HL-60 (cell line): ENCODE data around the gene BMAL1.
A peak's percentile ranks its signal among the peaks of the same experiment; 100 is the strongest.

Source experiments
- DNase-seq, 2 experiments: peaks; one replicate each; pipeline ENCODE4 v3.0.0-alpha.2; 2010 to 2020; ENCODE audit warnings: low read depth in 1 of 2, low spot score in 1 of 2
- H3K27ac ChIP-seq: fragments of 250-450 bp; sonication (Bioruptor Pico); replicated peaks from 2 replicates; pipeline ENCODE4 v1.5.1; 2020; ENCODE audit warnings: mild to moderate bottlenecking, moderate library complexity
- H3K27me3 ChIP-seq: fragments of 250-450 bp; sonication (Bioruptor Pico); 2 replicates; pipeline ENCODE4 v1.5.1; 2021; ENCODE audit warnings: mild to moderate bottlenecking, moderate library complexity; ENCODE audit not compliant: insufficient read depth, poor library complexity, severe bottlenecking
- H3K4me3 ChIP-seq: replicated peaks from 2 replicates; pipeline ENCODE4 v1.5.1; 2011; ENCODE audit warnings: mild to moderate bottlenecking, control low read depth, low read length; ENCODE audit not compliant: insufficient read depth
- GABPA ChIP-seq: IDR thresholded peaks from 2 replicates; pipeline ENCODE4 v1.6.1; 2012; ENCODE audit warnings: low read depth
- POLR2AphosphoS5 ChIP-seq: IDR thresholded peaks from 2 replicates; pipeline ENCODE4 v1.6.1; 2012; ENCODE audit warnings: low read depth
- SPI1 ChIP-seq: IDR thresholded peaks from 2 replicates; pipeline ENCODE4 v1.6.1; 2012; ENCODE audit warnings: low read depth, mild to moderate bottlenecking, borderline replicate concordance
- TF ChIP-seq, protein P1 (sequence below): IDR thresholded peaks from one replicate; pipeline ENCODE4 v1.5.1; 2011; ENCODE audit warnings: low read length, control low read depth, inconsistent platforms; ENCODE audit not compliant: insufficient read depth
- TF ChIP-seq, protein P2 (sequence below): IDR thresholded peaks from 2 replicates; pipeline ENCODE4 v1.6.1; 2012; ENCODE audit warnings: low read depth; ENCODE audit not compliant: insufficient replicate concordance

The BMAL1 gene

DNA sequence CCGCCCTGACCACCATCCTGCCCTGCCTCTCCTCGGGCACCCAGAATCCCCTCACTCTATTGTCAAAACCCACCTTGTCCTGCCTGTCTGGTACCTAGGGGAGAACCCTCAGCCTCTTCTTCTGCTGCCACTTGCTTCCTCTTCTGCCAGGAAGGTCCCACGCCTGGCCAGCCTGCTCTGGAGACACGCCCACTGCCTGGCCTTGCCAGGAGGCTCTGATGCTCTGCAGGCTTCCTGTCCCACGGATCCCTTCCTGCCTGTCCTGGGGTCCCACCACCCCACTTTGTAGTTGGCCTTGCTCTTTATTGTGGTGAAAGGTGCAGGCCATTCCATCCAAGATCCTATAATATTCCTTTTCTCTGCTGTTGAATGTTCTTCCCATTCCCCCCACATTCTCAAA is 63.4 kb downstream of the BMAL1 start:
- Histone ChIP-seq H3K27me3 (no peaks in the 10 kb centered on the region), H3K4me3 (no peak overlapping the region), H3K27ac (no peak overlapping the region)
- DNase-seq: peak in 1 of 2 experiments; percentile 31
- TF ChIP-seq, protein P1, sequence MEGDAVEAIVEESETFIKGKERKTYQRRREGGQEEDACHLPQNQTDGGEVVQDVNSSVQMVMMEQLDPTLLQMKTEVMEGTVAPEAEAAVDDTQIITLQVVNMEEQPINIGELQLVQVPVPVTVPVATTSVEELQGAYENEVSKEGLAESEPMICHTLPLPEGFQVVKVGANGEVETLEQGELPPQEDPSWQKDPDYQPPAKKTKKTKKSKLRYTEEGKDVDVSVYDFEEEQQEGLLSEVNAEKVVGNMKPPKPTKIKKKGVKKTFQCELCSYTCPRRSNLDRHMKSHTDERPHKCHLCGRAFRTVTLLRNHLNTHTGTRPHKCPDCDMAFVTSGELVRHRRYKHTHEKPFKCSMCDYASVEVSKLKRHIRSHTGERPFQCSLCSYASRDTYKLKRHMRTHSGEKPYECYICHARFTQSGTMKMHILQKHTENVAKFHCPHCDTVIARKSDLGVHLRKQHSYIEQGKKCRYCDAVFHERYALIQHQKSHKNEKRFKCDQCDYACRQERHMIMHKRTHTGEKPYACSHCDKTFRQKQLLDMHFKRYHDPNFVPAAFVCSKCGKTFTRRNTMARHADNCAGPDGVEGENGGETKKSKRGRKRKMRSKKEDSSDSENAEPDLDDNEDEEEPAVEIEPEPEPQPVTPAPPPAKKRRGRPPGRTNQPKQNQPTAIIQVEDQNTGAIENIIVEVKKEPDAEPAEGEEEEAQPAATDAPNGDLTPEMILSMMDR: no peak
- TF ChIP-seq, protein P2, sequence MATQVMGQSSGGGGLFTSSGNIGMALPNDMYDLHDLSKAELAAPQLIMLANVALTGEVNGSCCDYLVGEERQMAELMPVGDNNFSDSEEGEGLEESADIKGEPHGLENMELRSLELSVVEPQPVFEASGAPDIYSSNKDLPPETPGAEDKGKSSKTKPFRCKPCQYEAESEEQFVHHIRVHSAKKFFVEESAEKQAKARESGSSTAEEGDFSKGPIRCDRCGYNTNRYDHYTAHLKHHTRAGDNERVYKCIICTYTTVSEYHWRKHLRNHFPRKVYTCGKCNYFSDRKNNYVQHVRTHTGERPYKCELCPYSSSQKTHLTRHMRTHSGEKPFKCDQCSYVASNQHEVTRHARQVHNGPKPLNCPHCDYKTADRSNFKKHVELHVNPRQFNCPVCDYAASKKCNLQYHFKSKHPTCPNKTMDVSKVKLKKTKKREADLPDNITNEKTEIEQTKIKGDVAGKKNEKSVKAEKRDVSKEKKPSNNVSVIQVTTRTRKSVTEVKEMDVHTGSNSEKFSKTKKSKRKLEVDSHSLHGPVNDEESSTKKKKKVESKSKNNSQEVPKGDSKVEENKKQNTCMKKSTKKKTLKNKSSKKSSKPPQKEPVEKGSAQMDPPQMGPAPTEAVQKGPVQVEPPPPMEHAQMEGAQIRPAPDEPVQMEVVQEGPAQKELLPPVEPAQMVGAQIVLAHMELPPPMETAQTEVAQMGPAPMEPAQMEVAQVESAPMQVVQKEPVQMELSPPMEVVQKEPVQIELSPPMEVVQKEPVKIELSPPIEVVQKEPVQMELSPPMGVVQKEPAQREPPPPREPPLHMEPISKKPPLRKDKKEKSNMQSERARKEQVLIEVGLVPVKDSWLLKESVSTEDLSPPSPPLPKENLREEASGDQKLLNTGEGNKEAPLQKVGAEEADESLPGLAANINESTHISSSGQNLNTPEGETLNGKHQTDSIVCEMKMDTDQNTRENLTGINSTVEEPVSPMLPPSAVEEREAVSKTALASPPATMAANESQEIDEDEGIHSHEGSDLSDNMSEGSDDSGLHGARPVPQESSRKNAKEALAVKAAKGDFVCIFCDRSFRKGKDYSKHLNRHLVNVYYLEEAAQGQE: no peak
- TF ChIP-seq POLR2AphosphoS5: no peak
- TF ChIP-seq SPI1: no peak
- no peak for TF ChIP-seq GABPA

GRCh38 chr11:13343067-13343466 is 65.5 kb downstream of the BMAL1 start:
- no peak overlapping the region for H3K27ac ChIP-seq
- DNase-seq: no peak
- H3K4me3 ChIP-seq: no peak overlapping the region
- TF ChIP-seq, protein P1: no peak
- no peak for TF ChIP-seq POLR2AphosphoS5
- TF ChIP-seq, protein P2: no peak
- no peak for TF ChIP-seq SPI1
- no peak for TF ChIP-seq GABPA
- H3K27me3 ChIP-seq: no peaks in the 10 kb centered on the region

GRCh38 chr11:13343931-13344717 is 66.5 kb downstream of the BMAL1 start:
- no peaks in the 10 kb centered on the region for H3K27me3 ChIP-seq
- TF ChIP-seq GABPA (no peak), SPI1 (no peak), POLR2AphosphoS5 (no peak)
- TF ChIP-seq, protein P1: peak; percentile 62
- TF ChIP-seq, protein P2: no peak
- no peak overlapping the region for H3K4me3 ChIP-seq
- no peak overlapping the region for H3K27ac ChIP-seq
- peak; percentile 36 to 61 for DNase-seq
